Thyroid gland (tissue), 4 donors: ENCODE data around the gene KLF11.

Experiments used
- POLR2A ChIP-seq, 2 donors: fragments of 450-650 bp; IDR thresholded peaks; one replicate each; pipeline ENCODE4 v1.6.1; 2017; ENCODE audit warnings: antibody characterized with exemption in 2 of 2, mild to moderate bottlenecking in 2 of 2, moderate library complexity in 1 of 2
- TF ChIP-seq, protein P1 (sequence below), 6 experiments: fragments of 200-600 bp in 3 of 6; fragments of 450-650 bp in 3 of 6; sonication (generic) in 3 of 6; IDR thresholded peaks; one replicate each; pipeline ENCODE4 v1.5.1; 2016 to 2019; ENCODE audit warnings: antibody characterized with exemption in 6 of 6, mild to moderate bottlenecking in 2 of 6, inconsistent platforms in 1 of 6, moderate library complexity in 1 of 6

DNA sequence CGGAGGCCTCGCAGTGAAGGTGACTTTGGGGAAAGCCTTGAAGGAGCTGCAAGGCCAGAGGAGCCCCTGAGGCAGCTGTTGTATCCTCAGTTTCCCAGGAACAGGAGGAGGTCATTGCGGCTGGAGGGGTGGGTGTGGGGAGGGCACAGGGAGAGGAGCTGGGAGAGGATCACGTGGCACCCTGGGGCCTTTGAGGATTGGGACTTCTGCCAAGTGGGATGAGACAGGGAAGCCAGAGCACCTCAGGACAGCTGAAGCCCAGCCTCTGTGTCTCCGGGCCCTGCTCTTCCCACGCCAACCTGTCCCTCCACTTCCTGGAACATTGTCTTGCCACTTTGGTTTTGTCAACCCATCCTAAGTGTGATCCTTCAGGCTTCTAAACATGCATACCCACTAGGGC lies 59.8 kb downstream of the KLF11 start:
- TF ChIP-seq, protein P1, sequence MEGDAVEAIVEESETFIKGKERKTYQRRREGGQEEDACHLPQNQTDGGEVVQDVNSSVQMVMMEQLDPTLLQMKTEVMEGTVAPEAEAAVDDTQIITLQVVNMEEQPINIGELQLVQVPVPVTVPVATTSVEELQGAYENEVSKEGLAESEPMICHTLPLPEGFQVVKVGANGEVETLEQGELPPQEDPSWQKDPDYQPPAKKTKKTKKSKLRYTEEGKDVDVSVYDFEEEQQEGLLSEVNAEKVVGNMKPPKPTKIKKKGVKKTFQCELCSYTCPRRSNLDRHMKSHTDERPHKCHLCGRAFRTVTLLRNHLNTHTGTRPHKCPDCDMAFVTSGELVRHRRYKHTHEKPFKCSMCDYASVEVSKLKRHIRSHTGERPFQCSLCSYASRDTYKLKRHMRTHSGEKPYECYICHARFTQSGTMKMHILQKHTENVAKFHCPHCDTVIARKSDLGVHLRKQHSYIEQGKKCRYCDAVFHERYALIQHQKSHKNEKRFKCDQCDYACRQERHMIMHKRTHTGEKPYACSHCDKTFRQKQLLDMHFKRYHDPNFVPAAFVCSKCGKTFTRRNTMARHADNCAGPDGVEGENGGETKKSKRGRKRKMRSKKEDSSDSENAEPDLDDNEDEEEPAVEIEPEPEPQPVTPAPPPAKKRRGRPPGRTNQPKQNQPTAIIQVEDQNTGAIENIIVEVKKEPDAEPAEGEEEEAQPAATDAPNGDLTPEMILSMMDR (IDR thresholded peaks at IDR 0.05): no peak
- no peak for TF ChIP-seq POLR2A (IDR thresholded peaks at IDR 0.05)
